ENCODE data around the gene GRN.
"Not testable (repeated sequence)": the region's sequence is repeated elsewhere in the genome, so short reads cannot be mapped to it uniquely, and the experiment has no call there.

The GRN gene

DNA sequence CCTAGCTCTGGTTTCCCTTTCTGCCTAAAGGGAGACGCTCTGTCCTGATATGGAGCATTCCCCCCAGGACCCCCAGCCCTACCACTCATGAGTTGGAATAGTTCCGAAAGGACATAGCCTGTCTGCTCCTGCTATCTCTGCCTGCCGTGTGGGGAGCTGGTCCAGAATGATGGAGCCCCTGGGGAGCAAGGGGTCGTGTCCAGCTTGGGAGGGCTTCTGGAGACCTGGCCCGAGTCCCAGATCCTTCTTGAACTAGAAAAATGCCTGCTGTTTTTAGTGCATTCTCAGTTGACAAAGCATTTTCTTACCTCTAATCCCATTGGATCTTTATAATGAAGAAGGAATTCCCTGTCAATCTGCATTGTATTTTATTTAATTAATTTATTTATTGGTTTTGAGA lies 9.1 kb upstream of the GRN start:
- no peak for DNase-seq (ENCODE audit: low read depth)
- no peak overlapping the region for H3K4me3 ChIP-seq (ENCODE audit: low read length)
- TF ChIP-seq, protein P1, sequence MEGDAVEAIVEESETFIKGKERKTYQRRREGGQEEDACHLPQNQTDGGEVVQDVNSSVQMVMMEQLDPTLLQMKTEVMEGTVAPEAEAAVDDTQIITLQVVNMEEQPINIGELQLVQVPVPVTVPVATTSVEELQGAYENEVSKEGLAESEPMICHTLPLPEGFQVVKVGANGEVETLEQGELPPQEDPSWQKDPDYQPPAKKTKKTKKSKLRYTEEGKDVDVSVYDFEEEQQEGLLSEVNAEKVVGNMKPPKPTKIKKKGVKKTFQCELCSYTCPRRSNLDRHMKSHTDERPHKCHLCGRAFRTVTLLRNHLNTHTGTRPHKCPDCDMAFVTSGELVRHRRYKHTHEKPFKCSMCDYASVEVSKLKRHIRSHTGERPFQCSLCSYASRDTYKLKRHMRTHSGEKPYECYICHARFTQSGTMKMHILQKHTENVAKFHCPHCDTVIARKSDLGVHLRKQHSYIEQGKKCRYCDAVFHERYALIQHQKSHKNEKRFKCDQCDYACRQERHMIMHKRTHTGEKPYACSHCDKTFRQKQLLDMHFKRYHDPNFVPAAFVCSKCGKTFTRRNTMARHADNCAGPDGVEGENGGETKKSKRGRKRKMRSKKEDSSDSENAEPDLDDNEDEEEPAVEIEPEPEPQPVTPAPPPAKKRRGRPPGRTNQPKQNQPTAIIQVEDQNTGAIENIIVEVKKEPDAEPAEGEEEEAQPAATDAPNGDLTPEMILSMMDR (conservative IDR thresholded peaks at IDR 0.05; ENCODE audit: low read depth, low read length): no peak

DNA sequence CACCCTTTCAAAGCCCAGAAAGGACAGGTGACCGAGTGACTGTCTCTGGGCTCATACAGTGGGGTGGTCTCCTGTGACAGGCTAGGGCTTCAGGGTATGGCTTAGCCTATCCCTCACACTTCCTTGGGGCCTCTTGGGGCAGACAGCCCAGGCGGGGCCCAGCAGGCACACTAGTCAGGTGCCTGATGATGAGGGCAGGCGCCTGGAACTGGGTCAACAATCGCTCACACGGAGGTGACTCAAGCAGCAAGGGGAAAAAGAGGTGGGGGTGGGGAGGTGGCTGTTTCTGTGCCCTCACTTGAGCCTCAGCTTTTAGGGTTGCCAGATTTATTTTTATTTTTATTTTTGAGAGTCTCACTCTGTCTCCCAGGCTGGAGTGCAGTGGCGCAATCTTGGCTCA lies 6.4 kb upstream of the GRN start:
- H3K4me3 ChIP-seq (ENCODE audit: low read length): no peak overlapping the region
- TF ChIP-seq, protein P1 (conservative IDR thresholded peaks at IDR 0.05; ENCODE audit: low read depth, low read length): no peak
- DNase-seq (ENCODE audit: low read depth): peak; percentile 73

DNA sequence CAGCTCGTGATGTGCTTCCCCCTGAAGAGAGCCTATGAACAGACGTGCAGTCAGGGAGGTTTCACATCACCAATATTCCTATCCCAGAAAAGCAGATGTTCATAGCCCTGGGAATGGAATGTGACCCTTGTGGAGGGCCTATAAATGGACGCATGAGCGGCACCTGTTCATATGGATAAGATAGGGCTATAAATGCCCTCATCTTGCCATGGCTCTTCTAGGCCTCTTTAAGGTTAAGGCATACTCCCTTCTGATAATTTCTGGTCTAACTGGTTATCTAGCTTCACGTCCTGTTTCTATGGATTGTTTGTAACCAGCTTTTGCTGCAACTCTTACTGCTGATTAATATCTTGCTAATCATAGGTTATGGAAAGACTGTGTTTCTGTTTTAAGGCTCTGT lies 4.5 kb upstream of the GRN start:
- not testable (repeated sequence) for H3K4me3 ChIP-seq (ENCODE audit: low read length)

DNA sequence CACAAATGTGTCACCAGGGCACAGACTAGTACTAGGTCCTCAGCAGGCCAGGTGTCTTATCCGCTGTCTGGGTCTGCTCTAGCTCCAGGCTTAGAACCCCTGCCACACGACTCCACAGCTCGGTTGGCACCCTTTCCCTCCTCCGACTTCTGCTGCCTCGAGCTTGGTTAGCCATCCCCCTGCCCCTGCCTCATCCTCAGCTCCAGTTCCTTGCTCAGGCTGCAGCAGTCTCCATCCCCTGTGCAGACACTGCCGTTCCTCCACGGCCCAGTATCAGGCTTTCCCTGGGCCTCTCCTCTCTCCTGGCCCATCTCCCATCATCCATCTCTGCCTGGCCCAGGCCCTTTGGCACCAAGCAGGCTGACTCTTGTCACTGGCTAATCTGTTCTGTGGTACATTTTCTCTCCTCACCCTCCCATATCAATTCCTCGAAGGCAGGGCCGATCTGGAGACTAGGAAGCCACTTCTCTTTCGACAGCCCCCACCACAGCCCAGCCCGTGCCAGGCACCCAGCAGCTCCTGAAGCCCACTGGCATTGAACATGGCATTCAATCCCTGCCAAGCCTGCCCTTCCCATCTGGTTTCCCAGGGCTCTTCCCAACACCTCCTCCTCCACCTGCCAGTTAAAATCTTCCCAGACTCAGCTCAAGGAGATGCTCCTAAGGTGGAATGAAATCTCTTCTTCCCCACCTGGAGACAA lies 1.4 kb upstream of the GRN start:
- no peak overlapping the region for H3K4me3 ChIP-seq (ENCODE audit: low read length)
- no peak for DNase-seq (ENCODE audit: low read depth)
- TF ChIP-seq, protein P1 (conservative IDR thresholded peaks at IDR 0.05; ENCODE audit: low read depth, low read length): no peak

More for the DNA sequence above, 4.5 kb upstream of the GRN start:
- DNase-seq (ENCODE audit: low read depth): not testable (repeated sequence)

DNA sequence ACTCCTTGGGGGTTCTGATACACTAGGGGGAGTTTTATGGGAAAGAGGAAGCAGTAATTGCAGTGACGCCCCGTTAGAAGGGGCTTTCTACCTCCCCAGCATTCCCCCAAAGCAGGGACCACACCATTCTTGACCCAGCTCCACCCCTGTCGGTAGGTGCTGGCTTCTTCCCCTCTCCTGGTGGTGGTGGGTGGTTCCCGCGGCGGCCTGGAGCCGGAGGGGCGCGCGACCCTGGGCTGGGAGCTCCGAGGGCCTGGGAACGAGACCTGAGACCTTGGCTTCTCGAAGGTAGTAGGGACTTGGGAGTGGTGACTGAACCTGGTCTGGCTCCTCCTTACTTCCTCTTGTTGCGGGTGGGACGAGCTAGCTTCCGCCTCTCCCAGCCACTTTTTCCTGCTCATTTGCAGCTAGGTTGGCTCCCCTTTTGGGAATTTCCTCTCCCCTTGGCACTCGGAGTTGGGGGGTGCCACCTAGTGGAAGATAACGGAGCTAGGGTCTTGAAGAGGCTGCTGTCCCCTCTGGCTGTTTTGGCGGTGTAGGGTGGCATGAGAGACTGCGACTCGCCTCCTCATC lies 438 bp downstream of the GRN start:
- peak; percentile 39 for DNase-seq (ENCODE audit: low read depth)
- peak overlapping the region; percentile 99 for H3K4me3 ChIP-seq (ENCODE audit: low read length)
- TF ChIP-seq, protein P1 (conservative IDR thresholded peaks at IDR 0.05; ENCODE audit: low read depth, low read length): peak; percentile 75

DNA sequence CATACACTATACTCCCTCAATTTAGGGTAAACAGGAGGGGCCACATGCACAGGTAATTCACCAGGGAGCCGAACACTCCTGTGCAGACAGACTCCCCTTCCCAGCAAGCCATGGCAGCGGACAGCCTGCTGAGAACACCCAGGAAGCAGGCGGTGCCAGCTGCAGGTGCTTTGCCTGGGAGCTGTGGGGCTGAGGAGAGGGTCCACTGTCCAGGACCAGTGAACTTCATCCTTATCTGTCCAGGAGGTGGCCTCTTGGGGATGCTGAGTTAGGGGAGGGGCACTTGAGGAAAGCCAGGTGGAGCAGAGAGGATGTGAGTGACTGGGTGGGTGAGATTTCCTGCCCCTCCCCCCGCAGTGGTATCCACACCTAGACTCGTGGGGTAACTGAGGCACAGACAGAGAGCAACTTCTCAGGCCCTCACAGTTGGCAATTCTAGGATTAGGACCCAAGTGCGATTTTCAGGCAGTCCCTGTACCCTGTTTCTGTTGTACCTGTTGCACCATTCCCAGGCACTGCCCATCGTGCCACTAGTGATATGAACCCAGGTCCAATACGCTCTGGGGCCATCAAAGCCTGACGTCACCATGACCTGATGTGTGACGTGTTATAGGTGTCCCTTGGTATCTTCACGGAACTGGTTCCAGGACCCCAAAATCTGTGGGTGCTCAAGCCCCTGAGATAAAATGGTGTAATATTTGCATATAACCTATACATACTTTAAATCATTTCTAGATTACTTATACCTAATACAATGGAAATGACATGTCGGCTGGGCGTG lies 1.2 kb downstream of the GRN start:
- TF ChIP-seq, protein P1 (conservative IDR thresholded peaks at IDR 0.05; ENCODE audit: low read depth, low read length): no peak
- peak overlapping the region; percentile 99 for H3K4me3 ChIP-seq (ENCODE audit: low read length)
- no peak for DNase-seq (ENCODE audit: low read depth)

DNA sequence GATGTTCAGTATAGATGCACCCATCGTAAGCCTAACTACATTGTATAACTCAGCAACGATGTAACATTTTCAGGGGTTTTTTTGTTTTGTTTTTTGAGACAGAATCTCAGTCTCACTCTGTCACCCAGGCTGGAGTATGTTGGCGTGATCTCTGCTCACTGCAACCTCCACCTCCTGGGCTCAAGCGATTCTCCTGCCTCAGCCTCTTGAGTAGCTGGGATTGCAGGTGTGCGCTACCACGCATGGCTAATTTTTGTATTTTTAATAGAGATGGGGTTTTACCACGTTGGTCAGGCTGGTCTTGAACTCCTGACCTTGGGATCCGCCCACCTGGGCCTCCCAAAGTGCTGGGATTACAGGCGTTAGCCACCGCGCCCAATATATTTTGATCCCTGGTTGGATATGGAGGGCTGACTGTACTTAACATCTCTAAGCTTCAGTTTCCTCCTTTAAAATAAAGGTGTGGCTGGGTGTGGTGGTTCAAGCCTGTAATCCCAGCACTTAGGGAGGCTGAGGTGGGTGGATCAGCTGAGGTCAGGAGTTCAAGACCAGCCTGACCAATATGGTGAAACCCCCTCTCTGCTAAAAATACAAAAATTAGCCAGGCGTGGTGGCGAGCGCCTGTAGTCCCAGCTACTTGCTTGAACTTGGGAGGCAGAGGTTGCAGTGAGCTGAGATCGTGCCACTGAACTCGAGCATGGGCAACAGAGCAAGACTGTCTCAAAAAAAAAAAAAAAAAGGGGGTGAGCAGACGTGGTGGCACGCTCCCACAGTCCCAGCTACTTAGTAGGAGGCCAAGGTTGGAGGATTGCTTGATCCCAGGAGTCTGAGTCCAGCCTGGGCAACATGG lies 2.3 kb downstream of the GRN start:
- not testable (repeated sequence) for H3K4me3 ChIP-seq (ENCODE audit: low read length); DNase-seq (ENCODE audit: low read depth)
